CD14-positive monocyte (primary cell): Measurements from ENCODE around the gene CXorf58. TPM values are rescaled to one million over a fixed set of nuclear protein-coding genes. Genes with fewer than 3 reads are reported as not detected.

Source experiments
- DNase-seq, 3 donors: peaks; one replicate each; pipeline ENCODE4 v3.0.0-alpha.2; 2011 to 2022
- H2AFZ ChIP-seq: 2 replicates; pipeline ENCODE4 v1.6.0; 2012; ENCODE audit warnings: mild to moderate bottlenecking, low read depth, low read length, inconsistent platforms; ENCODE audit not compliant: insufficient read depth, poor library complexity, severe bottlenecking
- H3K27ac ChIP-seq, 2 donors: 1 replicate in 1 of 2; 2 replicates in 1 of 2; pipeline ENCODE4 v1.5.1; 2012 to 2013; ENCODE audit warnings: low read length in 2 of 2, control low read depth in 1 of 2, inconsistent platforms in 1 of 2, low read depth in 1 of 2, mild to moderate bottlenecking in 1 of 2
- H3K27me3 ChIP-seq, 2 donors: one replicate each; pipeline versions ENCODE4 v1.6.0 to v1.6.1; 2011 to 2013; ENCODE audit warnings: low read length in 2 of 2; ENCODE audit not compliant: control insufficient read depth in 2 of 2, insufficient read depth in 2 of 2
- H3K36me3 ChIP-seq, 2 donors: replicated peaks in 1 of 2; 1 replicate in 1 of 2; 2 replicates in 1 of 2; pipeline versions ENCODE4 v1.5.1 to v1.6.1; 2012 to 2013; ENCODE audit warnings: low read length in 2 of 2, control low read depth in 1 of 2, inconsistent platforms in 1 of 2, mild to moderate bottlenecking in 1 of 2; ENCODE audit not compliant: insufficient read depth in 2 of 2, control insufficient read depth in 1 of 2
- H3K4me1 ChIP-seq, 2 donors: 1 replicate in 1 of 2; 2 replicates in 1 of 2; pipeline versions ENCODE4 v1.5.1 to v1.6.1; 2012 to 2013; ENCODE audit warnings: low read length in 2 of 2, control low read depth in 1 of 2, inconsistent platforms in 1 of 2, mild to moderate bottlenecking in 1 of 2, moderate library complexity in 1 of 2; ENCODE audit not compliant: insufficient read depth in 2 of 2, control insufficient read depth in 1 of 2
- H3K4me2 ChIP-seq: replicated peaks from 2 replicates; pipeline ENCODE3; 2012; ENCODE audit warnings: low read length, moderate library complexity, mild to moderate bottlenecking; ENCODE audit not compliant: poor library complexity, severe bottlenecking; ENCODE audit errors: extremely low read depth
- H3K4me3 ChIP-seq, 3 experiments: fragments of 200-600 bp in 1 of 3; sonication (generic) in 1 of 3; replicated peaks in 1 of 3; 1 replicate in 2 of 3; 2 replicates in 1 of 3; pipeline ENCODE4 v1.5.1; 2011 to 2013; ENCODE audit warnings: low read length in 3 of 3, mild to moderate bottlenecking in 3 of 3, control low read depth in 2 of 3, low read depth in 2 of 3, inconsistent platforms in 1 of 3, moderate library complexity in 1 of 3
- H3K79me2 ChIP-seq: 2 replicates; pipeline ENCODE4 v1.6.0; 2012; ENCODE audit warnings: mild to moderate bottlenecking, control low read depth, inconsistent platforms, low read length, moderate library complexity; ENCODE audit not compliant: insufficient read depth
- H3K9ac ChIP-seq: 2 replicates; pipeline ENCODE4 v1.6.0; 2017; ENCODE audit warnings: low read length, mild to moderate bottlenecking; ENCODE audit not compliant: insufficient read depth, poor library complexity, severe bottlenecking
- H3K9me3 ChIP-seq, 2 donors: replicated peaks in 1 of 2; 1 replicate in 1 of 2; 2 replicates in 1 of 2; pipeline versions ENCODE4 v1.5.1 to v1.6.1; 2012 to 2013; ENCODE audit warnings: low read length in 2 of 2, control low read depth in 1 of 2; ENCODE audit not compliant: control insufficient read depth in 1 of 2, insufficient read depth in 1 of 2
- H4K20me1 ChIP-seq: 2 replicates; pipeline ENCODE4 v1.6.0; 2012; ENCODE audit warnings: mild to moderate bottlenecking, low read length, control low read depth, moderate library complexity; ENCODE audit not compliant: insufficient read depth
- H3K27ac Mint-ChIP-seq, 7 donors: one replicate each; pipeline ENCODE4 v1.8.0; 2020; ENCODE audit warnings: mild to moderate bottlenecking in 7 of 7, mixed read lengths in 7 of 7, moderate library complexity in 6 of 7, inconsistent platforms in 2 of 7
- H3K27me3 Mint-ChIP-seq, 3 donors: one replicate each; pipeline ENCODE4 v1.8.0; 2021 to 2022; ENCODE audit warnings: low read depth in 3 of 3, mild to moderate bottlenecking in 3 of 3, mixed read lengths in 3 of 3, moderate library complexity in 3 of 3, inconsistent platforms in 1 of 3
- H3K36me3 Mint-ChIP-seq, 2 donors: one replicate each; pipeline ENCODE4 v1.8.0; 2020; ENCODE audit warnings: mixed read lengths in 2 of 2, inconsistent platforms in 1 of 2, mild to moderate bottlenecking in 1 of 2
- H3K4me1 Mint-ChIP-seq: one replicate; pipeline ENCODE4 v1.8.0; 2020; ENCODE audit warnings: mild to moderate bottlenecking, mixed read lengths
- H3K4me3 Mint-ChIP-seq, 2 donors: one replicate each; pipeline ENCODE4 v1.8.0; 2020; ENCODE audit warnings: mild to moderate bottlenecking in 2 of 2, mixed read lengths in 2 of 2, moderate library complexity in 1 of 2
- H3K9me3 Mint-ChIP-seq, 7 donors: one replicate each; pipeline ENCODE4 v1.8.0; 2020 to 2022; ENCODE audit warnings: mixed read lengths in 7 of 7, mild to moderate bottlenecking in 6 of 7, moderate library complexity in 6 of 7, inconsistent platforms in 2 of 7
- CTCF ChIP-seq: fragments of 200-600 bp; IDR thresholded peaks from one replicate; pipeline ENCODE4 v1.8.0; 2022; ENCODE audit warnings: antibody characterized with exemption, mild to moderate bottlenecking
- WGBS: methylation state at CpG from one replicate; pipeline ENCODE4 v1.1.5; 2013; ENCODE audit warnings: missing lambda C conversion rate; ENCODE audit not compliant: insufficient coverage; 5-methylcytosine and 5-hydroxymethylcytosine counted together
- intact Hi-C, 2 donors: fragments of 100-400 bp; cut with micrococcal nuclease; formaldehyde crosslinking; loops; one replicate each; pipeline versions ENCODE4 v1.15.0 to v1.15.1; 2023
- polyA plus RNA-seq, 3 donors: library from polyadenylated mRNA; depleted of rRNA in 1 of 3; unstranded in 2 of 3; stranded (reverse) in 1 of 3; fragments of 300-500 nt in 2 of 3; fragments of >200 nt in 1 of 3; fragmentation: Illumina TruSeq in 2 of 3; gene quantifications; 1 replicate in 2 of 3; 2 replicates in 1 of 3; pipeline ENCODE4 v1.2.3, GENCODE V29; 2012 to 2021

The CXorf58 gene
- polyA plus RNA-seq, 3 donors, result not detected

- H3K9me3 Mint-ChIP-seq, result peaks cover 0 to 5% (median 0%) of the 10 kb centered on the region in 7 donors
- Histone ChIP-seq H3K4me1 (no peaks in the 10 kb centered on the region), H2AFZ (no peak overlapping the region), H3K27me3 (no peaks in the 10 kb centered on the region), H4K20me1 (no peaks in the 10 kb centered on the region), H3K9me3 (no peaks in the 10 kb centered on the region), H3K9ac (no peak overlapping the region), H3K4me3 (no peak overlapping the region), H3K4me2 (no peak overlapping the region), H3K79me2 (no peaks in the 10 kb centered on the region), H3K36me3 (no peaks in the 10 kb centered on the region), H3K27ac (no peak overlapping the region)
- H3K27ac Mint-ChIP-seq, result no peak overlapping the region
- intact Hi-C loops, result no loop called here
- no peak overlapping the region for H3K4me3 Mint-ChIP-seq
- WGBS, result 80% methylated on average over 1 of the region's 5 CpGs
- H3K36me3 Mint-ChIP-seq, result peaks cover 0 to 3% of the 10 kb centered on the region in 2 donors
- TF ChIP-seq CTCF, result no peak
- peaks cover 1% of the 10 kb centered on the region for H3K4me1 Mint-ChIP-seq
- DNase-seq, result no peak
- H3K27me3 Mint-ChIP-seq, result peaks cover 0 to 11% (median 0%) of the 10 kb centered on the region in 3 donors
Measured at GRCh38 chrX:23864742-23865326, 43.0 kb upstream of the CXorf58 start.

GRCh38 chrX:23870041-23870440 lies 37.8 kb upstream of the CXorf58 start:
- Mint-ChIP-seq H3K27me3 (peaks cover 0 to 9% (median 0%) of the 10 kb centered on the region in 3 donors), H3K4me3 (no peak overlapping the region), H3K36me3 (peaks cover 0 to 4% of the 10 kb centered on the region in 2 donors), H3K9me3 (peaks cover 0 to 3% (median 0%) of the 10 kb centered on the region in 7 donors), H3K4me1 (peaks cover 11% of the 10 kb centered on the region), H3K27ac (peak overlapping the region in 2 of 7 donors; percentile 32 to 33)
- no peak for TF ChIP-seq CTCF
- H3K4me2 ChIP-seq, result no peak overlapping the region
- no peaks in the 10 kb centered on the region for H3K36me3 ChIP-seq
- peaks cover 11 to 13% of the 10 kb centered on the region in 2 donors for H3K4me1 ChIP-seq
- no peak overlapping the region for H3K4me3 ChIP-seq
- H3K9me3 ChIP-seq, result no peaks in the 10 kb centered on the region
- WGBS, result no CpG with 5 or more reads among the region's 2 CpGs
- H3K27ac ChIP-seq, result no peak overlapping the region
- H3K27me3 ChIP-seq, result no peaks in the 10 kb centered on the region
- H2AFZ ChIP-seq, result no peak overlapping the region
- H4K20me1 ChIP-seq, result no peaks in the 10 kb centered on the region
- intact Hi-C loops, result no loop called here
- no peak overlapping the region for H3K9ac ChIP-seq
- H3K79me2 ChIP-seq, result no peaks in the 10 kb centered on the region
- DNase-seq, result no peak
